Cortex of kidney (tissue), 1 donor: Measurements from ENCODE around the gene CPSF4L.
"Not testable (repeated sequence)": the region's sequence is repeated elsewhere in the genome, so short reads cannot be mapped to it uniquely, and the experiment has no call there.

Experiments
- DNase-seq: peaks from one replicate; lab custom pipeline; 2025; lab: John Stamatoyannopoulos, UW

CPSF4L gene

GRCh38 chr17:73261617-73261951, at the start of gene CPSF4L:
Gene CPSF4L, minus strand, starts transcription at chr17:73261880. Its CDS starts 62 bp downstream, at chr17:73261818.
- DNase-seq = no peak

GRCh38 chr17:73311428-73311780, 49.7 kb upstream of the CPSF4L start:
- DNase-seq = no peak

GRCh38 chr17:73309727-73310596, 48.3 kb upstream of the CPSF4L start:
- no peak for DNase-seq

GRCh38 chr17:73308959-73309358, 47.3 kb upstream of the CPSF4L start:
- not testable (repeated sequence) for DNase-seq

- DNase-seq = no peak
These were observed 46.5 kb upstream of the CPSF4L start for GRCh38 chr17:73308017-73308823.

GRCh38 chr17:73307130-73307529, 45.5 kb upstream of the CPSF4L start:
- DNase-seq = no peak

GRCh38 chr17:73305845-73306836, 44.5 kb upstream of the CPSF4L start:
- no peak for DNase-seq

GRCh38 chr17:73304971-73305812, 43.5 kb upstream of the CPSF4L start:
- no peak for DNase-seq

- no peak for DNase-seq
These were observed 42.8 kb upstream of the CPSF4L start for GRCh38 chr17:73304438-73304837.

GRCh38 chr17:73302189-73302588, 40.5 kb upstream of the CPSF4L start:
- DNase-seq = no peak

- DNase-seq = no peak
These were observed 39.7 kb upstream of the CPSF4L start for GRCh38 chr17:73301369-73301768.

GRCh38 chr17:73300392-73300791, 38.7 kb upstream of the CPSF4L start:
- no peak for DNase-seq

GRCh38 chr17:73297934-73298861, 36.5 kb upstream of the CPSF4L start:
- DNase-seq = no peak

GRCh38 chr17:73293480-73293911, 31.8 kb upstream of the CPSF4L start:
- DNase-seq = no peak

- no peak for DNase-seq
These were observed 31.4 kb upstream of the CPSF4L start for GRCh38 chr17:73293031-73293430.

- DNase-seq = no peak
These were observed 30.4 kb upstream of the CPSF4L start for GRCh38 chr17:73292031-73292531.

GRCh38 chr17:73291260-73291801, 29.7 kb upstream of the CPSF4L start:
- no peak for DNase-seq

- DNase-seq = no peak
These were observed 28.9 kb upstream of the CPSF4L start for GRCh38 chr17:73290399-73291259.
